Renal cortex interstitium (tissue), 11 donors: ENCODE data around the gene HOXC10. TPM values are rescaled to one million over a fixed set of nuclear protein-coding genes. Genes with fewer than 3 reads are reported as not detected.

Experiments used
- DNase-seq, 11 donors: peaks; one replicate each; pipeline ENCODE4 v3.0.0-alpha.2; 2013; ENCODE audit warnings: low read depth in 9 of 11, low spot score in 4 of 11; ENCODE audit errors: extremely low read depth in 1 of 11
- polyA plus RNA-seq, 3 donors: library from polyadenylated mRNA; unstranded; fragments of 120-200 nt; gene quantifications; one replicate each; pipeline ENCODE4 v1.2.1, GENCODE V29; 2013; ENCODE audit not compliant: insufficient read length in 3 of 3

Gene HOXC10
- polyA plus RNA-seq, 3 donors: 65.1 to 76.9 (median 65.1) TPM

DNA sequence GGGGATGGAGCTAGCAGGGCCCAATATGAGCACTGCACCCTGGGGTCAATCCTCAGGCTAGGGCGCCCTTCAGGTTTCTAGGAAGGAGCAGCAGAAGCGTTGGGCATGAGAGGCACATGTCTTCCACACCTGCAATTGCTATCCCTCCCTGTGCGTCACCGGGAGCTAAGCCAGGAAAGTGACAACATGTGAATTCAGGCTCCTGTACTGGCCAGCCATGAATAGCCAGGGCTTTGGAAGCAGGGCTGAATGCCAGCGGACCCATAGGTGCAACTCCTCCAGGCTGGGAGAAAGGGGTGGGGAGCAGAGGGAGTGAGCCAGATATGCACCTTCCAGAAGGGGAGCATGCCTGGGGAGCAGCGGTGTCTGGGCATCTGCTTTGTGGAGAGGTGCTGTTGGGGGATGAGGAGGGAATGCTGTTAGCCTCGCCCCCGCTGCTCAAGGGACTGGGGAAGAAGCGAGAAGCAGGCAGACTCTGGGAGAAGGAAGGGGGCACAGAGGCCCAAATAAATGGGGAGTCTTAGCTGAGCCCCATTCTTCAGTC is 54.0 kb downstream of the HOXC10 start:
- no peak for DNase-seq

DNA sequence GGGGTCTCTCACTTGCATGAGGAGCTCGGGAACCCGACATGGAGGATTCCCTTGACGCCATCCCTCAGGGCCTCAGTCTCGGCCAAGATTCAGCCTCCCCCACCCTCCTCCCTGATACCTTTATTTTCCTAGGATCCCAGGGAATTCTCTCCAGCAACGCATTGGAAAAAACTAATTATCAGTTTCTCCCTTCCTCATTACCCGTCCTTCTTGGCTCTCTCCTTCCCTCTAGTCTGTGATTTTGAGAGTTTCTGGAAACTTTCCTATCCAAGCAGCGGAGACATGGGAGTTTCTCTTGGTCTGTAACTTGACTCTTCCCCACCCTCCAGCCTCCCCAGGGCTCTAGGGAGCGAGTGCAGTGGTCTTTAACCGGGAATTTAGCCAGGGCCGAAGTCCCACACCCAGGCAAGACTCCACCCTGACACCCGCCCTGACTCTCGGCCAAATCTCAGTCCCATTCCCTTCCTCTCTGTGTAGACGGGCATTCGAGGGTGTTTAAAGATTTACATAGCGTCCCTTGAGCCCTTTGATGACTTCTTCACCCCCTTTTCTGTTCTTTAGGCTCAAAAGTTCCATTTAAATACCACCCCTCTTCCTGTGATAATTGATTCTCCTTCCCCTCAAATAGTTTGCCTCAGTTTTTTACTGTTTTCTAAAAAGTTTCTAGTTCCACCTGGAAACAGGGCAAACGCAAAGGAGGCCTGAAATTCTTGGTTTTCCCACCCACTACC is 54.6 kb downstream of the HOXC10 start:
- no peak for DNase-seq

Other genes with a start within 250 kb of the HOXC10 start
- under 1 TPM in 1 of 3 donors, not detected in 2; 0.35 TPM for gene CISTR, start 233.2 kb upstream of the HOXC10 start, polyA plus RNA-seq
- gene HOXC13, start 46.3 kb upstream of the HOXC10 start, polyA plus RNA-seq: under 1 TPM in 1 of 3 donors, not detected in 2; 0.11 TPM
- gene HOXC12, start 30.2 kb upstream of the HOXC10 start, polyA plus RNA-seq: not detected
- gene HOXC11, start 12.0 kb upstream of the HOXC10 start, polyA plus RNA-seq: 1 to 10 TPM; 1.8 to 5.7 (median 3.2) TPM
- 1 to 10 TPM; 1.6 to 4.3 (median 3.0) TPM for gene HOTAIR, start 10.2 kb upstream of the HOXC10 start, polyA plus RNA-seq
- gene HOXC9, start 15.0 kb downstream of the HOXC10 start, polyA plus RNA-seq: 10 to 100 TPM; 25.5 to 34.1 (median 26.5) TPM
- gene HOXC8, start 23.8 kb downstream of the HOXC10 start, polyA plus RNA-seq: 10 to 100 TPM in 2 of 3 donors, 1 to 10 TPM in 1; 9.9 to 13.1 (median 11.4) TPM
- gene HOXC6, start 43.3 kb downstream of the HOXC10 start, polyA plus RNA-seq: 10 to 100 TPM; 31.7 to 44.4 (median 36.6) TPM
- gene HOXC5, start 47.9 kb downstream of the HOXC10 start, polyA plus RNA-seq: 1 to 10 TPM; 2.0 to 4.3 (median 2.3) TPM
- 10 to 100 TPM; 53.9 to 76.1 (median 59.0) TPM for gene HOXC4, start 68.7 kb downstream of the HOXC10 start, polyA plus RNA-seq
- 10 to 100 TPM; 29.2 to 37.4 (median 31.2) TPM for gene SMUG1, start 203.8 kb downstream of the HOXC10 start, polyA plus RNA-seq